IMR-90 (cell line): ENCODE measurements around the gene ART3. TPM values are rescaled to one million over a fixed set of nuclear protein-coding genes. Genes with fewer than 3 reads are reported as not detected.

Experiments
- ATAC-seq: fragments of 200-7000 bp; cut with Tn5 transposase; 2 replicates; pipeline ENCODE4 v1.9.1; 2020; ENCODE audit warnings: low read depth, mild to moderate bottlenecking, moderate library complexity
- BruUV-seq: library from RNA; stranded (reverse); fragments of 400-500 nt; replicated peaks from 2 replicates; lab custom pipeline; 2021; lab: Mats Ljungman, UMichigan
- CTCF ChIA-PET: fragments of 300-600 bp; formaldehyde crosslinking; extraction: SDS; loops from one replicate; lab custom pipeline; 2021; ENCODE audit warnings: antibody characterized with exemption; lab: Yijun Ruan, JAX
- POLR2A ChIA-PET: fragments of 300-600 bp; sonication (Branson Sonifier 250); formaldehyde crosslinking; loops from one replicate; lab custom pipeline; 2022; ENCODE audit warnings: antibody characterized with exemption; ENCODE audit not compliant: unreplicated experiment; lab: Charles Lee
- DNase-seq: peaks from one replicate; pipeline ENCODE4 v3.0.0; 2013
- H2AFZ ChIP-seq: replicated peaks from 2 replicates; pipeline ENCODE3; 2013; ENCODE audit warnings: low read length, mild to moderate bottlenecking; ENCODE audit not compliant: poor library complexity
- H2AK5ac ChIP-seq: 2 replicates; pipeline ENCODE4 v1.6.1; 2013; ENCODE audit warnings: low read depth, low read length, inconsistent platforms
- H2AK9ac ChIP-seq: replicated peaks from 2 replicates; pipeline ENCODE3; 2013; ENCODE audit warnings: mild to moderate bottlenecking, low read depth, low read length, moderate library complexity; ENCODE audit not compliant: poor library complexity
- H2BK120ac ChIP-seq: 2 replicates; pipeline ENCODE4 v1.6.1; 2013; ENCODE audit warnings: low read depth, low read length, inconsistent platforms
- H2BK15ac ChIP-seq: 3 replicates; pipeline ENCODE4 v1.6.1; 2013; ENCODE audit warnings: low read depth, low read length, inconsistent platforms
- H2BK20ac ChIP-seq: 2 replicates; pipeline ENCODE4 v1.6.1; 2013; ENCODE audit warnings: low read depth, mild to moderate bottlenecking, inconsistent platforms, low read length, moderate library complexity
- H2BK5ac ChIP-seq: 2 replicates; pipeline ENCODE4 v1.6.1; 2013; ENCODE audit warnings: mild to moderate bottlenecking, low read depth, low read length, inconsistent platforms; ENCODE audit not compliant: poor library complexity, severe bottlenecking
- H3K14ac ChIP-seq: replicated peaks from 2 replicates; pipeline ENCODE4 v1.6.1; 2013; ENCODE audit warnings: low read depth, low read length, inconsistent platforms
- H3K18ac ChIP-seq: 2 replicates; pipeline ENCODE4 v1.6.1; 2013; ENCODE audit warnings: low read depth, low read length, control low read depth
- H3K23ac ChIP-seq: 2 replicates; pipeline ENCODE4 v1.6.1; 2013; ENCODE audit warnings: low read depth, low read length, inconsistent platforms
- H3K27ac ChIP-seq: 2 replicates; pipeline ENCODE4 v1.5.1; 2013; ENCODE audit warnings: mild to moderate bottlenecking, control low read depth, low read length; ENCODE audit not compliant: insufficient read depth
- H3K27me3 ChIP-seq: 2 replicates; pipeline ENCODE4 v1.6.1; 2013; ENCODE audit warnings: low read length; ENCODE audit not compliant: control insufficient read depth, insufficient read depth
- H3K36me3 ChIP-seq: 2 replicates; pipeline ENCODE4 v1.6.1; 2013; ENCODE audit warnings: low read length, mixed read lengths; ENCODE audit not compliant: control insufficient read depth, insufficient read depth
- H3K4ac ChIP-seq: 2 replicates; pipeline ENCODE4 v1.6.1; 2013; ENCODE audit warnings: low read depth, low read length, inconsistent platforms
- H3K4me1 ChIP-seq: 2 replicates; pipeline ENCODE4 v1.6.1; 2013; ENCODE audit warnings: low read length, mixed read lengths; ENCODE audit not compliant: control insufficient read depth, insufficient read depth
- H3K4me2 ChIP-seq: 2 replicates; pipeline ENCODE4 v1.6.1; 2013; ENCODE audit warnings: low read depth, mild to moderate bottlenecking, control low read depth, low read length, moderate library complexity
- H3K4me3 ChIP-seq: 2 replicates; pipeline ENCODE4 v1.5.1; 2013; ENCODE audit warnings: low read depth, mild to moderate bottlenecking, control low read depth, low read length, moderate library complexity; ENCODE audit not compliant: insufficient read depth
- H3K56ac ChIP-seq: 2 replicates; pipeline ENCODE4 v1.6.1; 2013; ENCODE audit warnings: low read length, inconsistent platforms; ENCODE audit not compliant: insufficient read depth; ENCODE audit errors: extremely low read depth
- H3K79me1 ChIP-seq, 2 experiments: 2 replicates each; pipeline ENCODE4 v1.6.1; 2013; ENCODE audit warnings: low read length in 2 of 2, inconsistent platforms in 1 of 2, low read depth in 1 of 2
- H3K9ac ChIP-seq: 2 replicates; pipeline ENCODE4 v1.6.1; 2013; ENCODE audit warnings: low read depth, low read length, control low read depth
- H3K9me1 ChIP-seq: 2 replicates; pipeline ENCODE4 v1.6.1; 2013; ENCODE audit warnings: low read length, inconsistent platforms; ENCODE audit not compliant: insufficient read depth
- H3K9me3 ChIP-seq: 2 replicates; pipeline ENCODE4 v1.6.1; 2013; ENCODE audit warnings: low read length; ENCODE audit not compliant: control insufficient read depth, insufficient read depth
- H4K20me1 ChIP-seq: 2 replicates; pipeline ENCODE4 v1.6.1; 2013; ENCODE audit warnings: low read length, inconsistent platforms; ENCODE audit not compliant: insufficient read depth
- H4K5ac ChIP-seq: 2 replicates; pipeline ENCODE4 v1.6.1; 2013; ENCODE audit warnings: mild to moderate bottlenecking, low read depth, low read length, control low read depth
- H4K8ac ChIP-seq, 2 experiments: 2 replicates each; pipeline ENCODE4 v1.6.1; 2013; ENCODE audit warnings: low read depth in 2 of 2, low read length in 2 of 2, control low read depth in 1 of 2, inconsistent platforms in 1 of 2
- H4K91ac ChIP-seq: 2 replicates; pipeline ENCODE4 v1.6.1; 2013; ENCODE audit warnings: low read depth, low read length, inconsistent platforms; ENCODE audit not compliant: insufficient read depth
- CEBPB ChIP-seq: IDR thresholded peaks from 2 replicates; pipeline ENCODE4 v1.6.1; 2012; ENCODE audit warnings: low read depth, low read length, improper control_type of control experiment
- FOS ChIP-seq: fragments of 150-350 bp; IDR thresholded peaks from 2 replicates; pipeline ENCODE4 v1.6.1; 2016; ENCODE audit warnings: low read depth, low read length
- MAFK ChIP-seq: IDR thresholded peaks from 2 replicates; pipeline ENCODE4 v1.6.1; 2012; ENCODE audit warnings: low read depth, low read length, improper control_type of control experiment
- MXI1 ChIP-seq: IDR thresholded peaks from 2 replicates; pipeline ENCODE4 v1.6.1; 2012; ENCODE audit warnings: low read depth, mild to moderate bottlenecking, low read length, moderate library complexity, borderline replicate concordance
- NFE2L2 ChIP-seq: fragments of 150-350 bp; IDR thresholded peaks from 2 replicates; pipeline ENCODE4 v1.6.1; 2016; ENCODE audit warnings: low read depth, mild to moderate bottlenecking, low read length
- RAD21 ChIP-seq: IDR thresholded peaks from 2 replicates; pipeline ENCODE4 v1.6.1; 2012; ENCODE audit warnings: low read length, improper control_type of control experiment
- WGBS, 2 experiments: methylation state at CpG; one replicate each; pipeline versions ENCODE4 v1.1.5 to v1.1.7; 2013; ENCODE audit warnings: missing lambda C conversion rate in 2 of 2; ENCODE audit not compliant: insufficient read length in 1 of 2; ENCODE audit errors: extremely low coverage in 2 of 2; 5-methylcytosine and 5-hydroxymethylcytosine counted together
- dilution Hi-C: fragments of 300-500 bp; cut with HindIII; formaldehyde crosslinking; loops from one replicate; pipeline ENCODE4 v1.14.3; 2018; ENCODE audit warnings: low sequenced_read_pairs; ENCODE audit not compliant: unreplicated experiment
- in situ Hi-C: fragments of 300-500 bp; cut with MboI; formaldehyde crosslinking; loops from 3 replicates; pipeline ENCODE4 v1.14.3; 2019; ENCODE audit warnings: low sequenced_read_pairs, inconsistent platforms, mixed read lengths
- intact Hi-C: fragments of 100-400 bp; cut with micrococcal nuclease; formaldehyde crosslinking; loops from 2 replicates; pipeline ENCODE4 v1.10.0; 2022
- polyA plus RNA-seq, 3 experiments: library from polyadenylated mRNA; depleted of rRNA; stranded (reverse); fragments of >200 nt; gene quantifications; 2 replicates each; pipeline ENCODE4 v1.2.3, GENCODE V29; 2012; ENCODE audit warnings: low replicate concordance in 1 of 3
- total RNA-seq: library from RNA; depleted of rRNA; stranded (reverse); fragments of >200 nt; gene quantifications from 2 replicates; pipeline ENCODE4 v1.2.3, GENCODE V29; 2012
- TF ChIP-seq, protein P1 (sequence below): conservative IDR thresholded peaks from 2 replicates; pipeline ENCODE4 v1.5.1; 2012; ENCODE audit warnings: mild to moderate bottlenecking, low read depth, low read length, improper control_type of control experiment

The ART3 gene
- total and polyA plus RNA-seq, 2 of the 4 experiments (the other 2 are of a cell fraction) = 0.15 TPM; not detected in 1

DNA sequence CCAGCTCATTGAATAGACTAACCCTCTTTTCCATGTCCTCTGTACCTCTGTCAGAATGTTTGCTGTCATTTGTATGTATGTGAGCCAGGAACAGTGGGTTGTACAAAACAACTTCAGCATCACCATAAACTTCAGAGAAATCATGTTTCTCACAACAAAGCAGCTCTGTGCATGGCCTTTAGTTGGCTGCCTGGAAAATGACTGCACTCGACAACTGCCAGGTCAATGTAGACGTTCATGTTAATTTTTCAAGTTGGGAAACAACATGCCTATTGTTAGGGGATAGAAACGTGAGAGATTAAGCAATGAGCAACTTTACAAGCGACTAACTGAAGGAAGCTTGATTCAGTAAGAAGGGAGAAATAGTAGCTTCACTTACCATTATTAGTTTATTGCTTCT is 20.8 kb upstream of the ART3 start:
- CTCF ChIA-PET = interaction anchor here (0.7 to 1.4 kb wide), 4 partner anchors 9 to 34 kb away, joined by 3 to 4 read pairs (median 4); no protein-coding TSS in a partner anchor
- POLR2A ChIA-PET = interaction anchor here (0.6 to 0.7 kb wide), 2 partner anchors 35 to 54 kb away, joined by 3 read pairs; no protein-coding TSS in a partner anchor
- TF ChIP-seq, protein P1, sequence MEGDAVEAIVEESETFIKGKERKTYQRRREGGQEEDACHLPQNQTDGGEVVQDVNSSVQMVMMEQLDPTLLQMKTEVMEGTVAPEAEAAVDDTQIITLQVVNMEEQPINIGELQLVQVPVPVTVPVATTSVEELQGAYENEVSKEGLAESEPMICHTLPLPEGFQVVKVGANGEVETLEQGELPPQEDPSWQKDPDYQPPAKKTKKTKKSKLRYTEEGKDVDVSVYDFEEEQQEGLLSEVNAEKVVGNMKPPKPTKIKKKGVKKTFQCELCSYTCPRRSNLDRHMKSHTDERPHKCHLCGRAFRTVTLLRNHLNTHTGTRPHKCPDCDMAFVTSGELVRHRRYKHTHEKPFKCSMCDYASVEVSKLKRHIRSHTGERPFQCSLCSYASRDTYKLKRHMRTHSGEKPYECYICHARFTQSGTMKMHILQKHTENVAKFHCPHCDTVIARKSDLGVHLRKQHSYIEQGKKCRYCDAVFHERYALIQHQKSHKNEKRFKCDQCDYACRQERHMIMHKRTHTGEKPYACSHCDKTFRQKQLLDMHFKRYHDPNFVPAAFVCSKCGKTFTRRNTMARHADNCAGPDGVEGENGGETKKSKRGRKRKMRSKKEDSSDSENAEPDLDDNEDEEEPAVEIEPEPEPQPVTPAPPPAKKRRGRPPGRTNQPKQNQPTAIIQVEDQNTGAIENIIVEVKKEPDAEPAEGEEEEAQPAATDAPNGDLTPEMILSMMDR = no peak
- TF ChIP-seq FOS (no peak), MXI1 (no peak), CEBPB (no peak), MAFK (no peak), RAD21 (no peak), NFE2L2 (no peak)
- H3K9me3 ChIP-seq = no peaks in the 10 kb centered on the region
- no peak overlapping the region for H4K5ac ChIP-seq
- H2BK20ac ChIP-seq = no peak overlapping the region
- no peaks in the 10 kb centered on the region for H3K36me3 ChIP-seq
- DNase-seq (no peak), ATAC-seq (no peak)
- H3K79me1 ChIP-seq = no peaks in the 10 kb centered on the region
- dilution Hi-C loops = no loop called here
- H3K18ac ChIP-seq = no peak overlapping the region
- no peaks in the 10 kb centered on the region for H3K4me1 ChIP-seq
- no TSS peak for BruUV-seq
- H3K4ac ChIP-seq = no peak overlapping the region
- no peaks in the 10 kb centered on the region for H4K20me1 ChIP-seq
- no peak overlapping the region for H2AK9ac ChIP-seq
- intact Hi-C loops = no loop called here
- no peak overlapping the region for H3K4me2 ChIP-seq
- no peak overlapping the region for H2BK15ac ChIP-seq
- no peak overlapping the region for H3K56ac ChIP-seq
- H4K8ac ChIP-seq = no peak overlapping the region
- no peak overlapping the region for H3K14ac ChIP-seq
- no peak overlapping the region for H3K4me3 ChIP-seq
- no CpG with 5 or more reads among the region's 4 CpGs for WGBS, 2 experiments
- H4K91ac ChIP-seq = no peak overlapping the region
- no peaks in the 10 kb centered on the region for H3K9me1 ChIP-seq
- H2BK5ac ChIP-seq = no peak overlapping the region
- H2AK5ac ChIP-seq = no peak overlapping the region
- H3K9ac ChIP-seq = no peak overlapping the region
- H2AFZ ChIP-seq = no peak overlapping the region
- in situ Hi-C loops = no loop called here
- peaks cover 13% of the 10 kb centered on the region for H3K27me3 ChIP-seq
- H2BK120ac ChIP-seq = no peak overlapping the region
- H3K23ac ChIP-seq = no peak overlapping the region
- no peak overlapping the region for H3K27ac ChIP-seq
